ENCODE data around the gene PTPRK.

Gene PTPRK

GRCh38 chr6:127949251-127949650, 571.1 kb downstream of the PTPRK start:
- H3K4me3 ChIP-seq (ENCODE audit: low read depth, low read length): no peak overlapping the region
- DNase-seq (ENCODE audit: low read depth): no peak
- no peak for TF ChIP-seq CTCF (IDR thresholded peaks at IDR 0.05; ENCODE audit: control insufficient read depth, extremely low read depth, insufficient read depth)

GRCh38 chr6:127946388-127946787, 574.0 kb downstream of the PTPRK start:
- no peak overlapping the region for H3K4me3 ChIP-seq (ENCODE audit: low read depth, low read length)

GRCh38 chr6:127945434-127946097, 574.8 kb downstream of the PTPRK start:
- no peak for DNase-seq (ENCODE audit: low read depth)
- H3K4me3 ChIP-seq (ENCODE audit: low read depth, low read length): no peak overlapping the region
- no peak for TF ChIP-seq CTCF (IDR thresholded peaks at IDR 0.05; ENCODE audit: control insufficient read depth, extremely low read depth, insufficient read depth)

More at GRCh38 chr6:127946388-127946787, 574.0 kb downstream of the PTPRK start:
- DNase-seq (ENCODE audit: low read depth): no peak
- TF ChIP-seq CTCF (IDR thresholded peaks at IDR 0.05; ENCODE audit: control insufficient read depth, extremely low read depth, insufficient read depth): no peak

- no peak overlapping the region for H3K4me3 ChIP-seq (ENCODE audit: low read depth, low read length)
- TF ChIP-seq CTCF (IDR thresholded peaks at IDR 0.05; ENCODE audit: control insufficient read depth, extremely low read depth, insufficient read depth): no peak
- no peak for DNase-seq (ENCODE audit: low read depth)
Observed at GRCh38 chr6:127941228-127941627, 579.2 kb downstream of the PTPRK start.

- TF ChIP-seq CTCF (IDR thresholded peaks at IDR 0.05; ENCODE audit: control insufficient read depth, extremely low read depth, insufficient read depth): no peak
- DNase-seq (ENCODE audit: low read depth): peak; percentile 54
- peak overlapping the region; percentile 13; the same call in 1 of the 2 replicates for H3K4me3 ChIP-seq (ENCODE audit: low read depth, low read length)
Observed at GRCh38 chr6:127939442-127940066, 580.8 kb downstream of the PTPRK start.

- no peak for TF ChIP-seq CTCF (IDR thresholded peaks at IDR 0.05; ENCODE audit: control insufficient read depth, extremely low read depth, insufficient read depth)
- no peak for DNase-seq (ENCODE audit: low read depth)
- H3K4me3 ChIP-seq (ENCODE audit: low read depth, low read length): no peak overlapping the region
Observed at GRCh38 chr6:127938701-127939100, 581.7 kb downstream of the PTPRK start.

All from LNCaP clone FGC (cell line).